ENCODE results near the gene DNM2.
A peak's percentile ranks its signal among the peaks of the same experiment; 100 is the strongest.
"Not testable (repeated sequence)": the region's sequence is repeated elsewhere in the genome, so short reads cannot be mapped to it uniquely, and the experiment has no call there.

The DNM2 gene

GRCh38 chr19:10727685-10728201 lies 9.9 kb downstream of the DNM2 start:
- DNase-seq = no peak

GRCh38 chr19:10729411-10729810 lies 11.5 kb downstream of the DNM2 start:
- DNase-seq = no peak

GRCh38 chr19:10730932-10731331 lies 13.1 kb downstream of the DNM2 start:
- no peak for DNase-seq

GRCh38 chr19:10735741-10736140 lies 17.9 kb downstream of the DNM2 start:
- no peak for DNase-seq

GRCh38 chr19:10736189-10736588 lies 18.3 kb downstream of the DNM2 start:
- no peak for DNase-seq

GRCh38 chr19:10736916-10737551 lies 19.2 kb downstream of the DNM2 start:
- DNase-seq = no peak

GRCh38 chr19:10737722-10738121 lies 19.8 kb downstream of the DNM2 start:
- DNase-seq = no peak

- no peak for DNase-seq
Measured at GRCh38 chr19:10740798-10741197, 22.9 kb downstream of the DNM2 start.

- DNase-seq = no peak
Measured at GRCh38 chr19:10742476-10742875, 24.6 kb downstream of the DNM2 start.

- DNase-seq = no peak
Measured at GRCh38 chr19:10744253-10744798, 26.4 kb downstream of the DNM2 start.

- DNase-seq = no peak
Measured at GRCh38 chr19:10744801-10745293, 27.0 kb downstream of the DNM2 start.

- not testable (repeated sequence) for DNase-seq
Measured at GRCh38 chr19:10746437-10746836, 28.6 kb downstream of the DNM2 start.

GRCh38 chr19:10747271-10747670 lies 29.4 kb downstream of the DNM2 start:
- no peak for DNase-seq

GRCh38 chr19:10747674-10748073 lies 29.8 kb downstream of the DNM2 start:
- DNase-seq = no peak

GRCh38 chr19:10748195-10748926 lies 30.5 kb downstream of the DNM2 start:
- DNase-seq = no peak

- peak; percentile 70 for DNase-seq
Measured at GRCh38 chr19:10748927-10749434, 31.1 kb downstream of the DNM2 start.

- DNase-seq = no peak
Measured at GRCh38 chr19:10749435-10750384, 31.8 kb downstream of the DNM2 start.

- DNase-seq = no peak
Measured at GRCh38 chr19:10751109-10751953, 33.5 kb downstream of the DNM2 start.

GRCh38 chr19:10752237-10752912 lies 34.5 kb downstream of the DNM2 start:
- DNase-seq = no peak

- no peak for DNase-seq
Measured at GRCh38 chr19:10752913-10753704, 35.2 kb downstream of the DNM2 start.

Data from NCI-H2171 (cell line).